HepG2 (cell line): ENCODE results near the gene ARRDC1. TPM values are rescaled to one million over a fixed set of nuclear protein-coding genes. Genes with fewer than 3 reads are reported as not detected.

Experiments
- ATAC-seq: fragments of 200-7000 bp; cut with Tn5 transposase; 3 replicates; pipeline ENCODE4 v1.9.1; 2020; ENCODE audit warnings: mild to moderate bottlenecking, moderate library complexity
- BruUV-seq: library from RNA; stranded (reverse); fragments of 400-500 nt; replicated peaks from 2 replicates; lab custom pipeline; 2021; lab: Mats Ljungman, UMichigan
- CTCF ChIA-PET: fragments of 300-600 bp; formaldehyde crosslinking; extraction: SDS; loops from one replicate; lab custom pipeline; 2021; ENCODE audit warnings: low total read pairs, inconsistent platforms, low intra/inter-chr PET ratio; lab: Yijun Ruan, JAX
- POLR2A ChIA-PET: fragments of 350-600 bp; sonication (Branson Sonifier 250); formaldehyde crosslinking; loops from one replicate; lab custom pipeline; 2020; ENCODE audit warnings: antibody characterized with exemption, inconsistent platforms; lab: Yijun Ruan, JAX
- DNase-seq: peaks from one replicate; pipeline ENCODE4 v3.0.0-alpha.2; 2015; ENCODE audit warnings: low spot score
- FAIRE-seq: peaks from 3 replicates; lab custom pipeline; 2011; peaks lifted over from hg19 to GRCh38; lab: Jason Lieb, UNC
- H2AFZ ChIP-seq: one replicate; pipeline ENCODE4 v1.6.1; 2011; ENCODE audit warnings: low read length, inconsistent platforms
- H3K27ac ChIP-seq: fragments of 300-600 bp; 3 replicates; pipeline ENCODE4 v1.8.0; 2011; ENCODE audit warnings: mixed run types, mild to moderate bottlenecking, mixed read lengths, low read length, inconsistent platforms; ENCODE audit not compliant: insufficient read depth; ENCODE audit errors: extremely low read length
- H3K27me3 ChIP-seq, 2 experiments: fragments of 200-600 bp in 1 of 2; 2 replicates in 1 of 2; 3 replicates in 1 of 2; pipeline versions ENCODE4 v1.6.0 to v1.8.0; 2011; ENCODE audit warnings: low read length in 2 of 2, mild to moderate bottlenecking in 2 of 2, moderate library complexity in 2 of 2, inconsistent platforms in 1 of 2; ENCODE audit not compliant: insufficient read depth in 2 of 2, control insufficient read depth in 1 of 2
- H3K36me3 ChIP-seq, 2 experiments: fragments of 200-600 bp in 1 of 2; replicated peaks in 1 of 2; 2 replicates in 1 of 2; 3 replicates in 1 of 2; pipeline versions ENCODE4 v1.5.1 to v1.8.0; 2011; ENCODE audit warnings: low read length in 2 of 2, inconsistent platforms in 1 of 2; ENCODE audit not compliant: insufficient read depth in 2 of 2, control insufficient read depth in 1 of 2
- H3K4me1 ChIP-seq: 2 replicates; pipeline ENCODE4 v1.5.1; 2012; ENCODE audit warnings: low read length, inconsistent platforms; ENCODE audit not compliant: insufficient read depth
- H3K4me2 ChIP-seq: 2 replicates; pipeline ENCODE4 v1.6.0; 2011; ENCODE audit warnings: low read depth, low read length, inconsistent platforms
- H3K4me3 ChIP-seq, 3 experiments: fragments of 200-600 bp in 1 of 3; sonication (generic), shearing (Covaris generic) in 1 of 3; replicated peaks in 1 of 3; 2 replicates each; pipeline ENCODE4 v1.5.1; 2011 to 2016; ENCODE audit warnings: low read length in 3 of 3, inconsistent platforms in 2 of 3, low read depth in 2 of 3, mild to moderate bottlenecking in 2 of 3, control low read depth in 1 of 3, mixed read lengths in 1 of 3; ENCODE audit not compliant: insufficient read depth in 1 of 3
- H3K79me2 ChIP-seq: one replicate; pipeline ENCODE4 v1.6.1; 2011; ENCODE audit warnings: low read length, inconsistent platforms; ENCODE audit not compliant: insufficient read depth
- H3K9ac ChIP-seq: 2 replicates; pipeline ENCODE4 v1.6.0; 2011; ENCODE audit warnings: mild to moderate bottlenecking, low read depth, low read length, inconsistent platforms; ENCODE audit not compliant: insufficient read depth
- H3K9me3 ChIP-seq: 2 replicates; pipeline ENCODE4 v1.5.1; 2012; ENCODE audit warnings: mild to moderate bottlenecking, low read length
- H4K20me1 ChIP-seq: 2 replicates; pipeline ENCODE4 v1.6.0; 2011; ENCODE audit warnings: inconsistent platforms, mild to moderate bottlenecking, low read length, moderate library complexity; ENCODE audit not compliant: insufficient read depth
- ELF4 ChIP-seq: sonication (generic); formaldehyde crosslinking; IDR thresholded peaks from 2 replicates; pipeline ENCODE4 v1.5.0; 2020; ENCODE audit warnings: missing genetic modification reagents, mild to moderate bottlenecking, moderate library complexity, borderline replicate concordance
- HHEX ChIP-seq: IDR thresholded peaks from 2 replicates; pipeline ENCODE4 v1.6.1; 2016; ENCODE audit warnings: control low read depth
- HNF1A ChIP-seq, 2 experiments: sonication (generic) in 1 of 2; formaldehyde crosslinking in 1 of 2; IDR thresholded peaks; 2 replicates each; pipeline versions ENCODE4 v1.4.0 to v1.6.1; 2016 to 2020; ENCODE audit warnings: borderline replicate concordance in 1 of 2, low read depth in 1 of 2, mild to moderate bottlenecking in 1 of 2, missing genetic modification reagents in 1 of 2
- KMT2B ChIP-seq: IDR thresholded peaks from 2 replicates; pipeline ENCODE4 v1.6.1; 2016; ENCODE audit warnings: missing genetic modification reagents, missing compliant biosample characterization
- MEF2D ChIP-seq: sonication (generic); formaldehyde crosslinking; IDR thresholded peaks from 2 replicates; pipeline ENCODE4 v1.5.1; 2020; ENCODE audit warnings: mild to moderate bottlenecking, missing genetic modification reagents
- MXD4 ChIP-seq: IDR thresholded peaks from 2 replicates; pipeline ENCODE4 v1.6.1; 2016; ENCODE audit warnings: mild to moderate bottlenecking, missing biosample characterization, missing genetic modification reagents
- NCOA2 ChIP-seq: sonication (generic); formaldehyde crosslinking; IDR thresholded peaks from 2 replicates; pipeline ENCODE4 v1.8.0; 2022; ENCODE audit warnings: inconsistent platforms
- ZBTB7A ChIP-seq: sonication (generic); formaldehyde crosslinking; IDR thresholded peaks from 2 replicates; pipeline ENCODE4 v1.8.0; 2022; ENCODE audit warnings: mild to moderate bottlenecking, missing genetic modification reagents
- ZHX2 ChIP-seq, 2 experiments: sonication (generic) in 1 of 2; formaldehyde crosslinking in 1 of 2; IDR thresholded peaks; 2 replicates each; pipeline versions ENCODE4 v1.6.1 to v1.9.0; 2014 to 2022; ENCODE audit warnings: antibody characterized with exemption in 1 of 2, borderline replicate concordance in 1 of 2, inconsistent platforms in 1 of 2, low read depth in 1 of 2, missing genetic modification reagents in 1 of 2
- ZNF704 ChIP-seq: sonication (generic); formaldehyde crosslinking; IDR thresholded peaks from 2 replicates; pipeline ENCODE4 v1.8.1; 2023; ENCODE audit warnings: mild to moderate bottlenecking, inconsistent platforms, moderate library complexity, missing genetic modification reagents, borderline replicate concordance
- ZNF841 ChIP-seq: sonication (generic); formaldehyde crosslinking; IDR thresholded peaks from 2 replicates; pipeline ENCODE4 v1.8.1; 2023; ENCODE audit warnings: missing genetic modification reagents, borderline replicate concordance
- WGBS: methylation state at CpG from one replicate; pipeline ENCODE4 v1.1.6; 2017; ENCODE audit warnings: low lambda C conversion rate; 5-methylcytosine and 5-hydroxymethylcytosine counted together
- in situ Hi-C: cut with HindIII; loops from 2 replicates; pipeline ENCODE4 v1.10.0; 2017; ENCODE audit warnings: low pct_unique_long_range_greater_than_20kb; ENCODE audit not compliant: extremely low pct_ligation_motif_present
- intact Hi-C: fragments of 100-400 bp; cut with micrococcal nuclease; formaldehyde crosslinking; loops from one replicate; pipeline ENCODE4 v1.10.0; 2022; ENCODE audit not compliant: unreplicated experiment
- polyA plus RNA-seq, 8 experiments: library from polyadenylated mRNA; depleted of rRNA in 3 of 8; stranded (reverse) in 7 of 8; unstranded in 1 of 8; fragments of >200 nt; fragmentation: Illumina TruSeq in 4 of 8; extraction: Trizol in 4 of 8; gene quantifications; 2 replicates each; pipeline versions ENCODE4 v1.2.1 to v1.2.3, GENCODE V29; 2011 to 2016; ENCODE audit warnings: low read depth in 4 of 8, missing spikeins in 1 of 8, mixed read lengths in 1 of 8; ENCODE audit not compliant: insufficient read depth in 1 of 8
- total RNA-seq, 5 experiments: library from RNA; depleted of rRNA; stranded (reverse); fragments of >200 nt; fragmentation: Illumina TruSeq; extraction: Trizol; gene quantifications; 2 replicates each; pipeline ENCODE4 v1.2.3, GENCODE V29; 2016; ENCODE audit warnings: low read depth in 1 of 5

Gene ARRDC1
- total and polyA plus RNA-seq, 2 of the 13 experiments (the other 11 are each of a cell fraction or from before 2014, with no cell fraction given) = 21.7 to 44.4 TPM

- DNase-seq = no peak
- H3K9ac ChIP-seq = no peak overlapping the region
- ATAC-seq = no peak
- no peak overlapping the region for H2AFZ ChIP-seq
- no peaks in the 10 kb centered on the region for H3K9me3 ChIP-seq
- H3K27ac ChIP-seq = no peak overlapping the region
- peaks cover 25% of the 10 kb centered on the region for H4K20me1 ChIP-seq
- in situ Hi-C loops (no loop called here), intact Hi-C loops (no loop called here)
- no peak overlapping the region for H3K4me2 ChIP-seq
- CTCF ChIA-PET = no interaction called here
- BruUV-seq = no TSS peak
- H3K36me3 ChIP-seq = peaks cover 0 to 1% of the 10 kb centered on the region in 2 experiments; a peak in 2 of 5 replicates
- POLR2A ChIA-PET = no interaction called here
- H3K4me1 ChIP-seq = peaks cover 35% of the 10 kb centered on the region
- WGBS = 86% methylated on average over 1 of the region's 1 CpG
- TF ChIP-seq HHEX (CRISPR knock-in tag) = no peak
- TF ChIP-seq MEF2D (CRISPR knock-in tag) = no peak
- TF ChIP-seq ZBTB7A (CRISPR knock-in tag) = no peak
- no peak for TF ChIP-seq NCOA2 (CRISPR knock-in tag)
- no peak for TF ChIP-seq ZNF841
- TF ChIP-seq HNF1A (IDR thresholded peaks at IDR 0.05; ENCODE audit: low read depth) = no peak
- no peak for TF ChIP-seq HNF1A (CRISPR knock-in tag; IDR thresholded peaks at IDR 0.05; ENCODE audit: borderline replicate concordance)
- no peak for TF ChIP-seq ZNF704 (CRISPR knock-in tag)
- no peak for TF ChIP-seq MXD4 (CRISPR knock-in tag)
- no peak for TF ChIP-seq ELF4 (CRISPR knock-in tag)
- no peak for TF ChIP-seq KMT2B
- no peak for TF ChIP-seq ZHX2 (IDR thresholded peaks at IDR 0.05; ENCODE audit: low read depth)
- TF ChIP-seq ZHX2 (CRISPR knock-in tag; IDR thresholded peaks at IDR 0.05; ENCODE audit: borderline replicate concordance) = no peak
- H3K4me3 ChIP-seq = no peak overlapping the region
- H3K27me3 ChIP-seq = no peaks in the 10 kb centered on the region
- no peak for FAIRE-seq
- H3K79me2 ChIP-seq = peaks cover 85% of the 10 kb centered on the region
Measured at GRCh38 chr9:137630126-137630525, 24.6 kb downstream of the ARRDC1 start.
